GM10266 (cell line): ENCODE measurements around the gene FAM229B.

ENCODE experiments used
- DNase-seq: peaks from one replicate; pipeline ENCODE4 v3.0.0; 2012; ENCODE audit errors: extremely low spot score
- CTCF ChIP-seq: IDR thresholded peaks from 2 replicates; pipeline ENCODE4 v1.5.1; 2012; ENCODE audit warnings: mild to moderate bottlenecking, low read depth; ENCODE audit not compliant: control insufficient read depth, insufficient read depth; ENCODE audit errors: missing control alignments

The FAM229B gene

GRCh38 chr6:112118034-112118433 lies 30.6 kb downstream of the FAM229B start:
- no peak for DNase-seq
- TF ChIP-seq CTCF: no peak

GRCh38 chr6:112122756-112123155 lies 35.4 kb downstream of the FAM229B start:
- no peak for DNase-seq
- no peak for TF ChIP-seq CTCF

GRCh38 chr6:112123982-112124381 lies 36.6 kb downstream of the FAM229B start:
- TF ChIP-seq CTCF: no peak
- DNase-seq: no peak

GRCh38 chr6:112128208-112128607 lies 40.8 kb downstream of the FAM229B start:
- TF ChIP-seq CTCF: no peak
- no peak for DNase-seq

GRCh38 chr6:112130878-112131277 lies 43.5 kb downstream of the FAM229B start:
- DNase-seq: no peak
- TF ChIP-seq CTCF: no peak

GRCh38 chr6:112139052-112139451 lies 51.7 kb downstream of the FAM229B start:
- no peak for TF ChIP-seq CTCF
- DNase-seq: no peak

GRCh38 chr6:112141707-112142106 lies 54.3 kb downstream of the FAM229B start:
- no peak for TF ChIP-seq CTCF
- no peak for DNase-seq
